Stimulated activated CD8-positive, alpha-beta memory T cell treated with anti-CD3 and anti-CD28 coated beads, Interleukin-12 subunit alpha, Interleukin-12 subunit beta, amount 100 ng/mL, for 24 hours (primary cell): ENCODE data around the gene CEP112.
"Not testable (repeated sequence)": the region's sequence is repeated elsewhere in the genome, so short reads cannot be mapped to it uniquely, and the experiment has no call there.

Experiments
- DNase-seq: peaks from one replicate; pipeline ENCODE4 v3.0.0-alpha.2; 2020; ENCODE audit errors: extremely low read depth

CEP112 gene

DNA sequence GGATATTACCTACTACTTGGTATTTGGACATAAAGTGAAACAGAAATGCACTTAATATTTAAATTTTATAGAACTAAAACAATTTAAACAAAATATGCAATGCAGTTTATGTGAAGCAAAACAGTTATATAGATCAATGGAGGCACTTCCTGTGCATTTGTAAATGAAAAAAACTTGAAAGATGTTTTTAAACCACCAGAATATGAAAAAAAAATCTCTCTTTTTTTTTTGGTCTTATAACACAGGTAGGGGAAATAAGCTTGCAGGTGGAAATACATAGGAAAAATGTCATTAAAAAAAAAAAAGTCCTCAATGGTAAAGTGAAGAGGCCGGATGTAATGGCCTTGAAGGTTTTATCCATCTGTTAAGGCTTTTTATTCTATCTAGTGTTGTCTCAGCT is 450.2 kb downstream of the CEP112 start:
- DNase-seq, result no peak

DNA sequence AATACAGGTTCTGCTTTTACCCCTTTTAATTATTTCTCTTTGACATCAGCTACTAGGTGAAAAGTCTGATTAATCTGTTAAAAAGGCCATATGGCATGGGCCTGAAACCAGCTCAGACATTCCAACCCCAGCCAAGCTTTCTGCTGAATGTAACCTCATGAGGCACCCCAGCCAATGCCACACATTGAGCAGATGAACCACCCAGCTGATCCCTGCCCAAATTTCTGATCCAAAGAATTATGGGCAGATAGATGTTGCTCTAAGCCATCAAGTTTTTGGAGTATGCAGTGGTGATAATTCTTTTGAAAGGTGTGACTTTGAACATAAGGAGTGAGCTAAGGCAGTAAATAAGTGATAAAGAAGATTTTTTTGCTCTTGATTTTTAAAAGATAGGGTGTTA is 452.9 kb downstream of the CEP112 start:
- DNase-seq, result no peak

DNA sequence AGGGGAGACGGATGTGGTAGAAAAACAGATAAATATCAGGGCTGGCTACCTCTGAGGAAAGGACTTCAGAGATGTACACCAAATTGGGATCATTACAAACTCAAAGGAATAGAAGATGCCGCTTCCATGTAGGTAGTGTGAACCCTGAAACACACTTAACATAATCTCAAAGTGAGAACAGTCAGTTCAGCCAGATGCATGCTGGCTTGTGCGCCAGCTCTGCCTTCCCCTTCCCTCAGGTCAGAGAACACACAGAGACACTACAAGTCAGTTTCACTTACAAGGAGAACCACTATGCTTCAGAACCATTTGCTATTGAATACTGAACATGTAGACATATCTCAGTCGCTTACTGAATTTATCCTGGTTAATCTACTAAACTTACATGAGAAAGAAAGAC is 454.5 kb downstream of the CEP112 start:
- no peak for DNase-seq

DNA sequence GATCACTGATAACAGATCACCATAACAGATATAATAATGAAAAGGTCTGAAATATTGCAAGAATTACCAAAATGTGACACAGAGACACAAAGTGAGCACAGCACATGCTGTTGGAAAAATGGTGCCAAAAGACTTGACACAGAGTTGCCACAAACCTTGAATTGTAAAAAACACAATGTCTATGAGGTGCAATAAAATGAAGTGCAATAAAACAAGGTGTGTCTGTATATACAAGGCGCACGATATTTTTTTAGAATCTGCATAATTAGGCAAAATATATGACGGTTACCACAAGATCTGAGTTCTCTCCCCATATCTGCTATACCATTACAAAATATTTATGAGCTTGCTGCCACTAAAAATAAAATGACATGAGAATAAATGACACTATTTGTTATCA is 458.6 kb downstream of the CEP112 start:
- no peak for DNase-seq

DNA sequence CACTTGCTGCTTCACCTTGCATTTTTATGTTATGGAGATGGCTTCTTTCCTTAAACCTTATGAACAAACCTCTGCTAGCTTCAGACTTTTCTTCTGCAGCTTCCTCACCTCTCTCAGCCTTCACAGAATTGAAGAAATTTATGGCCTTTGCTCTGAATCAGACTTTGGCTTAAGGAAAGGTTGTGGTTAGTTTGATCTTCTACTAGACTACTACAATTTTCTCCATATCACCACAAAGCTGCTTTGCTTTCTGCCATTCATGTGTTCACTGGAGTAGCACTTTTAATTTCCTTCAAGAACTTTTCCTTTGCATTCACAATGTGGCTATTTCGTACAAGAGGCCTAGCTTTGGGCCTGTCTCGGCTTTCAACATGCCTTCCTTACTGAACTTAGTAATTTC is 459.3 kb downstream of the CEP112 start:
- not testable (repeated sequence) for DNase-seq

DNA sequence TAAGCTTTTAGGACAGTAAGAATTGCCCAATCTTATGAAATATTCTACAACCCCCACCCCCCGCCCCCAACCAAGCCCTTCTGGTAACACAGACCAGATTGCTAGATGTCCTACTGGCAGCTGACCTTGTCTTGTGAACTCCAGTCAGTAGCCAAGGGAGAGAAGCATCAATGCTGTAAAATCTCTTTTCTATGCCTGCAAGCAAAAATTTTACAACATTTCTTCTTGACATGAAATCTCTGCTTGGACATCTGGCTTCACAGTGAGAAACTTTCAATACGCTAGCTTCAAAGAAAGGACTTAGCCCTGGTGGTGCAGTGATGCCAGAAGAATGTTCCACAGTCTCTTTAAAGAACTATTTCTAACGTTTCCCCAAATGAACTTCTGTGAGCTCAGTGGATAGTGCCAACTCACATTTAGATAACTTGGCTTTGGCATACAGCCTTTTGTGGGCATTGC is 461.2 kb downstream of the CEP112 start:
- no peak for DNase-seq

DNA sequence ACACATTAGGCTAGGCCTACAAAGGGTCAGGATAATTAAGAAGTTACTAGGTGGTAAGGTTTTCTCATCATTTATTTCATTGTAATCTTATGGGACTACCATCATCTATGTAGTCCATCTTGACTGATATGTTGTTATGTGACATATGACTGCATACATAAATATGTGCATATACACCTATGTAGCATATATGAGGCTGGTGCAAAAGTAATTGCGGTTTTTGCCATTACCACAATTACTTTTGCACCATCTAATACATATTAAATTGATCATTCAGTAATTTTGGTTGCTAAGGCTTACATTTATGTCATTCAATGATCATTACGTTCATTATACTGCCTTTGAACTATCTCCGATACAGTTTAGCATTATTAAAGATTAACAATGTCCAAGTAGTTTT is 462.7 kb downstream of the CEP112 start:
- DNase-seq, result no peak

DNA sequence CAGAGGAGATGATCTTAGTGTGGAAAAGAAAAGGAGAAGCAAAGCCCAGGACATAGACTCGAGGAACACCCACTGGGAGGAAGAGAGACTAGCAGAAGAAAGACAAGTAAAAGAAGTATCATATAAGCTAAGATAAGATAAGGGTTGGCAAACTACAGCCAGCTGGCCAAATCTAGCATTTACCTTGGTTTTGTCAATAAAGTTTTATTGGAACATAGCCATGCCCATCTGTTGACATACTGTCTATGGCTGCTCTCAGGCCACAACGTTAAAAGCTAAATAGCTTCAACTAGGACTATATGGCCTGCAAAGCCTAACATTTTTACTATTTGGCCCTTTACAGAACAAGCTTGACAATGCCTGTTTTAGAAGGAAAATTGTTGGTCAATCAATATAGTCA is 464.1 kb downstream of the CEP112 start:
- no peak for DNase-seq

DNA sequence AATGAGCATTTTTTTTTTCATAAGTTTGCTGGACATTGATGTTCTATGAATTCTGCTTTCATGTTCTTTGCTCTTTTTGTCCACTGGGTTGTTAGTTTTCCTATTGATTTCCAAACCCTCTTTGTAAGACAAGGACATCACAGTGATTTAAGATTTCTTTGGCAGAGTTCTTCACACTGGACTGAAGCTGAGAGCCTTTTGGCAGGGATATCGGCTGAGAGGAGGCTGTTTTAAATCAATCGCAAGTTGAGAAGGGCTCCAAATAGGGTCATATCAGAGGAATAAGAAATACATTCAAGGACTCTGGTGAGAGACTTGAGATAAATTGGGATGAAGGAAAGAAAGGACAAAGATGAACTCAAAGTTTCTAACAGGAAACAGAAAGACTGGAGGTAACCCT is 464.7 kb downstream of the CEP112 start:
- DNase-seq, result no peak

DNA sequence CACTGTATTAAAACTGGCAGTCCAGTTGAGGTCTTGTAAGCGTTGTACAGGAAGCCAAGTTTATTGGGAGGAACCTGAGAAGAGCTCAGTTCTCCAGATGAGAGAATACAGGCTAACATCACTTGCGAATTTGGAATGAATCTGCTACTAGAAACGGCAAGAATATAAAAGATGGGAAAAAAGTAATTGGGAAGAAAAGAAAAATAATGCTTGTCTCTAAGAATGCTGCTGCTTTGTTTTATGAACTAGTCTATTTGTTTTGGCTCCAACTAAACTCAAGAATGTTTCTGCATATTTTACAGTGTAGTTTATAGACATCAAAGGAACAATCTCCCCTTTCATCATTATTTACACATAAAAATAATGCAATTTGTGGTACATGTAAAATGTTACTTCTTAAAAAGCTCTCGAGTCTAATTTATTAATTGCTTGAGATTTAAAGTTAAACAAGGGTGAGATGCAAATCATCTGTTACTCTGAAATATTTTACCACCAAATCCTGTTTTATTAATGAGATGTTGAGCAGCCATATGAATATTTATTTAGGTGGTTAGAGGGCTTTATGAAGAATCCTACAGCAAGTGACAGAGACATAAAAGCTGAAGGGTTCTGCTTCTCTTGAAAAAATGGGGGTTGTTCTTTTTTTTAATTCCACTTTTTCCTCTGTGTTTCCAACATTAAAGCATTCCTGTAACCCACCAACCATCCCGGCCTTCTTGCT is 468.3 kb downstream of the CEP112 start:
- no peak for DNase-seq

DNA sequence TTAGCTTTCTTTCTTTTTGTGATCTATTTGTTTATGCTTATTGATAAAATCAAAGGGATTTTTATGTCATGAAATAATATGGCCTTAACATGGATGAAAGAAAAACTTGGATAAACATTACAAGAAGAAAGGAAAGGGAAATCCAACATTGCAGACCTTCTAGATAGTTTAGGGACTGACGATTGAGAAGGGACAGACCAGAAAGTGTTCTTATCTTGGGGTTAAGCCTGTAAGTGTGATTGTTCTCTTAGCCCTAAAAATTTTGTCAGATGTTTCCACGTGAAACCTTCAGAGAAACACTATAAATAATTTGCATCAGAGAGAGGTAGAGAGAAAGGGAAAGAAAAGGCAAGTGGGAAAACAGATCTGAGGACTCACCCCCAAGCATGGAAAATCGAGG is 473.3 kb downstream of the CEP112 start:
- DNase-seq, result no peak

DNA sequence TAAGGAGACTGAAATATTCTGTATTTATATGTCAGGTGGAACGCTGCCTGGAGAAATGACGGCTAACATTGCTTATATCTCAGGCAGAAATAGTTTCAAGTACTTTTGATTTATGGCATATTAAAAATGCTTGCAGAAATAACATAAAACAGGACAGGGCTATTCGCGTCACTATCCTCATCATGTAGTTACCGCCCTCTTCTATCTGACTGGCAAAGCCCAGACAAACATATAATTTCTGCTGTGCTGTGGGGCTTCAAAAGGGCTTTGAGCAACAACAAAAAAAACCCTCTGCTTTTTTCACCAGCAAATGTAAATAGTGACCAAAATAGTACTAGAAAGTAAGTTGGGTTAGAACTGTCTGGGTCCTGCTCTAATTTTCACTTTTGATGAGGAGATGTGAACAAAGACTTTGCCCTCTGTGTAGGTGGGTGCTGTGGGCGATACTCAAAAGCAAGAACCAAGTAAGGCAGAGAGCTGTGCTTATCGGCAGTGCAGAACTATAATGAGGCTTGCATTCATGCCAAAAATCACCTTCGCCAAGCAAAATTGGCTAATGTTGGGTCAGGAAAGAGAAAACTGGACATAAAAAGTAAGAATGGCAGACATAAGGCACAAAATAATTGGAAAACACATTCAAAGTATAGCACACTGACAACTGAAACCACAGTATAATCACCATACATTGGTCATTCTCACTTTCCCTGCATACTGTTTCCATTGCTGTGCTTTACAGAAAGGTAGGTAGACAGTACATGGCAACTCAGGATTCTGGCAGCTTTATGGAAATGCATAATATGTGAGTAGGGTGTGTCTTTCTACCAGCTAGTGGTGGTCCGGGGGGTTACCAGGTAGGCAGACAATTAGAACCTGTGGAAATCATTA is 479.3 kb downstream of the CEP112 start:
- no peak for DNase-seq

DNA sequence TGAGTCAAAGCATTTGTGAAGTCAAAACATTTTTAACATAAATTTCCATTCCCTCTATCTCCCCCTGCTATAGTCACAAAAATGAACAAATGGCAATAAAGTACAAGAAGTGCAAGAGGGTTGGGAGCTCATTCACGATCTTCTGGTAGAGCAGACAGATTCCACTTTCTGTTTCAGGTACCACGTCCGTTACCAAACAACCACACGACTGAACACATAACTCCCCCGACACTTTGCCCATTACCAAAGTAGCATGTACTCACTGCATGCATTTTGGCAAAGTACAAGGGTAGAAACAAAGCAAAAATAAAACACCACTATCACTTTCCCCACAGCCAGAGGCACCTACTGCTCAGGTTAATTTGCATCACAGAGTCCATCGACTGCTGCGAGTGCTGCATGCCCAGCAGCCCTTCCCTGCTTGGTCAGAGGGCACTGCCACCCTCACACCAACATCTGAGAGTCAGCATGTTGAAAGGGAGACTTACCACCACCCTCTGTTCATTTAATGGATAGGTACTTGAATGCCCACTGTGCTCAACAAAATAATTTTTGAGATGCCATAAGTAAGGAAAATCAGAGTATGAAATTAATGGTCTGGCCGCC is 480.2 kb downstream of the CEP112 start:
- DNase-seq, result no peak

DNA sequence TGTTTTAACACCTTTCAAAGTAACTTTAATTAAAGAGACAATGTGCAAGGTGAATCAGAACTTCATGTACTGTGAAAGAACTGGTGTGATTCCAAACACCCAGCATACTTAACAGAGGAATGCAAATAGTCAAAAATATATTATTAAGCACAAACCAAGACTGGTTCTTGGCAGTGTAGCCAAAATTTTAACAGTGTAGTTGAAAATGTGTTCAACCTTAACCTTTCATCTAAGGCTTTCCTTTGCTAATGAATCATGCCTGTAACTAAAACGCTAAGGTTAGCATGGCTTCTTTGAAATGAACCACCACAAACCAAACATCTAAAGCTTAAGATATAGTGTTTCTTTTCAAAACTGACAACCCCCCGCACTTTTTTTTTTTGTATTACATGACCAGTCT is 484.2 kb downstream of the CEP112 start:
- DNase-seq, result no peak

DNA sequence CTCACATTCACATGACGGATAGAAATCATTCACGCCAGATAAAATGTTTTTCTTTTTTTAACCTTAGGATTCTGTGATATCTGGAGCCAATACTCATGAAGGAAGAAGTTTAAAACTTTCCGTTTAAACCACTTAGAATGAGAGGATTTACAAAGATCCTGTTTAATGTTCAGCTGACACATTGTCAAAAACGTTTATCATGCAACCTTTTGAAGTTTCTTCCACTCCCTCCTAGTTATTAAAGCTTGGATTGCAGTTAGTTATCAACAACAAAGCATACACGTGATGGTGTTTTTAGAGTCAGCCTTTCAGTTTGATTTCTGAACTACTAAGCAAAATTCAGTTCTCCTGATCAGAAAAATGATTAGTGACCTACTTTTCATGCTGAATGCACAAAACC is 487.2 kb downstream of the CEP112 start:
- no peak for DNase-seq

DNA sequence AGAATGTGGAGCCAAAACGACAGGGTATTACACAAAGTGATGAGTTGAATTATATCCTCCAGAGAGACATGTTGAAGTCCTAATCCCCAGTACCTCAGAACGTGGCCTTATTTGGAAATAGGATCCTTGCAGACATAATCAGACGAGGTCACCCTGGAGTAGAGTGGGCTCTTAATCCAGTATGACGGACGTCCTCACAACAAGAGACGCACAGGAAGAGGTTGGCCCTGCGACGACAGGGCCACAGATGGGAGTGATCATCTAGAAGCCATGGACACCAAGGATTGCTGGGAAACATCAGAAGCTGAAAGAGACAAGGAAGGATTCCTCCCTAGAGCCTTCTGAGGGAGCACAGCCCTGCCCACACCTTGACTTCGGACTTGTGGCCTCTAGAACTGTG is 488.0 kb downstream of the CEP112 start:
- DNase-seq, result no peak

DNA sequence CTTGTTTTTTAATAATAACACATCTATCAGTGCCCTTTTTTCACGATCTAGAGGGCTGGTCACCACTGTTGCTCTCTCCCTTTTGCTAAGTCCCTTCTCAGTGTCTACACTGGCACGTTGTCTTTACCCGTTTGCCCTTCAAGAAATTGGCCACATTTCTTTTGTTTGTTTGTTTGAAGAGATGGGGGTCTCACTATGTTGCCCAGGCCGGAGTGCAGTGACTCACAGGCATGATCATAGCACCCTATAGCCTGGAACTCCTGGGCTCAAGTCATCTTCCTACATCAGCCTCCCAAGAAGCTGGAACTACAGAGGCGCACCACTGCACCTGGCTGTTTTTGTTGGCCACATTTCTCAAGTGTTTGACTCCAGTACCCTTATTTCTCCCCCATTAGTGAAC is 492.5 kb downstream of the CEP112 start:
- DNase-seq, result no peak

DNA sequence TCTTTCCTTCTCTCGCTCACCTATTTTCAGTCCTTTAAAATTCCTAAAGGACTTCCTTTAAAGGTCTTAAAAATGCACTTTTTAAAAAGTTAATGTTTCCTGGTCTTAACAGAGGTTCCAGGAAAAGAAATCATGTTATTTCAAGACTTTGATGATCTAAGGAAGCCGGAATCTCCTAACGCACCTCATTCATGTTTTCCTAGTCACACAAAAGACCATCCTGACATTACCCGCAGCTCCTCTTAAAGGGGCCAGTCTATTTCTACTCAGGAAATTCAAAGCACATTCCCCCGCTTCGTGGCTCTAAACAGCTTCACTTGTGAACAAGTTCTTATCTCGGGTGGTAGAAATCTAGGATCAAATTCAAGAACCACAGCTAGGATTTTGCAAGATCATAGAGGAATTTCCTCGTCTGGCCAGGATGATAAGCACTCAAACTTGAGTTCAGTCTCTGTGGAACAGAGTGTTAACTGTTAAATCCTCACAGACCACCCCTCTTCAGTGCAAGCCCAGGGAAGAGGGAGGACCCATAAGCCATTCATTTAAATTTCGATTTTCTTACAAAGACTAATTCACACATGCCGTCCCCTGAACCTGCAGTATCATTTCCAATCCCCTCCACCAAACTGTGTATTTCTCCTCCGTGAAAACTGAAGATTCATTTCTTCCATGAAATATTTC is 493.4 kb downstream of the CEP112 start:
- DNase-seq, result no peak

DNA sequence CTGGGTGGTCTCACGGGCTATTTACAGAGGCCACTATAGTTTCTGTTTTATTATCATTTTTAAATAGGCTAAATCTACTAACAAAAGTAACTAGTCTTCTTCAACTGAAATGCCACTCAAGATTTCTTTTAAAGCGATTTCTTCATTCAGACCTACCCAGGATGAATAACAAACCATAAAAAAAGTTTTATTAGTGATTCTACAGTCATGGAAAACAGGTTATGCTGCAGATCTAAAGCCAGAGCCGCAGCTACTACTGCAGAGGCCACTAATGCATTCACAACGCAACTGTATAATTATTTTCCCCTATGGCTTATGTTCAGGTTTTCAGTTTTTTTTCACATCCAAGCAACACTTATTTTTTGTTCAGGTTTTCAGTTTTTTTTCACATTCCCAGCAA is 494.3 kb downstream of the CEP112 start:
- no peak for DNase-seq

DNA sequence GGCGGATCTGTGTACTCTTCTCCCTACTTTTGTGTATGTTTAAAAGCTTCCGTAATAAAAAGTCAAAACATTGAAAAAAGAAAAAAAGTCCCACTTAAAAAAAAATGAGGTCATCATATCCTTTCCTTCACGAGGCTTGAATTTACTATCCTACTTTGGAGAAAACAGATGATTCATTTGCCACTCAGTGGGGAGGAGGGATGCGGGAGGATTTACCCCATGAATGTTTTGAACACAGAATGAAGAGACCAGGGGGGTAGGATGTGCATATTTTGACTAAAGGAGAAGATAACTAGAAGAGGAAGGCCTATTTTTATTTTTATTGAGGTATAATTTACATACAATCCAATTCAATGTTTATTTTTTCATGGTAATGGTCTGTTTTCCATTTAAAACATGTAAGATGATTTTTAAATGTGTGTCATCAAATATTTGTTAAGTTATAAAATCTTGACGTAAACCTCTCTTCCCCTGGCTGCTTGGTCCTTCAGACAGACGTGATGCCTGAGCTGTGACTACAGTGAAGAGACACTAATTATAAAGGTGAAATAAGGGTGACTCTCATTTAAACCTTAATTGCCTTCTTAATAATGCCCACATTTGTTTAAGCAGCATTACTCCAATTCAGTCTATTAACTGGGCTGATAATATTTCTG is 495.1 kb downstream of the CEP112 start:
- DNase-seq, result no peak

DNA sequence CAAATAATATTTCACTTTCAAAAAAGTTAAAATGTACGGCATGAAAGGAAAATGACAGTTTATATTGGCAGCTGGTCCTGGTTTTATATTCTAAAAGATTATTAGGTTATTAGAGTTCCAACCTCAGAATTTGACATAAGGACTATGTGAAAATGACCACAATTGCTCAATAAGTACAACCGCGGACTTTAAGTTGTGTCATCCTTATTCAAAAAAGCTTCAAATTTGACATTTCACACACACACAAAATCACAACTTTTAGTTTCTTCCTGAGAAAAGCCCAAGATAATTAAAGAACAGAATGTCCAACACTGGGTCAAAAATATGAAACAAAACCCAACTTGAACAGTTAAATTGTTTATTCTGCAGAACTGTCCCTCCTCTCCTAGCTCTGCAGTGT is 497.3 kb downstream of the CEP112 start:
- DNase-seq, result no peak
